Stomach (tissue), 9 donors: ENCODE data around the gene SLC27A6. TPM values are rescaled to one million over a fixed set of nuclear protein-coding genes. Genes with fewer than 3 reads are reported as not detected.

Experiments used
- DNase-seq, 2 donors: peaks; one replicate each; pipeline versions ENCODE4 v3.0.0 to v3.0.0-alpha.2; 2013 to 2019
- H3K27ac ChIP-seq, 5 donors: fragments of 200-600 bp in 4 of 5; sonication (generic) in 4 of 5; one replicate each; pipeline ENCODE4 v1.5.1; 2013 to 2019; ENCODE audit warnings: mild to moderate bottlenecking in 1 of 5, moderate library complexity in 1 of 5
- H3K27me3 ChIP-seq, 3 donors: fragments of 200-600 bp; sonication (generic); one replicate each; pipeline ENCODE4 v1.5.1; 2017 to 2019; ENCODE audit warnings: mixed run types in 1 of 3
- H3K36me3 ChIP-seq, 4 donors: fragments of 200-600 bp; sonication (generic); 1 replicate in 3 of 4; 2 replicates in 1 of 4; pipeline ENCODE4 v1.5.1; 2016 to 2019
- H3K4me1 ChIP-seq, 4 donors: fragments of 200-600 bp; sonication (generic); one replicate each; pipeline ENCODE4 v1.5.1; 2016 to 2019
- H3K4me3 ChIP-seq, 4 donors: fragments of 200-600 bp; sonication (generic) in 3 of 4; one replicate each; pipeline ENCODE4 v1.5.1; 2016 to 2019; ENCODE audit warnings: mild to moderate bottlenecking in 1 of 4
- H3K9me3 ChIP-seq, 4 donors: fragments of 200-600 bp; sonication (generic); one replicate each; pipeline ENCODE4 v1.5.1; 2016 to 2019
- CTCF ChIP-seq, 7 experiments: fragments of 450-650 bp in 4 of 7; fragments of 200-600 bp in 3 of 7; sonication (generic) in 3 of 7; IDR thresholded peaks; one replicate each; pipeline ENCODE4 v1.5.1; 2016 to 2019; ENCODE audit warnings: antibody characterized with exemption in 7 of 7, control low read depth in 2 of 7, mild to moderate bottlenecking in 1 of 7
- EP300 ChIP-seq: sonication (generic); formaldehyde crosslinking; IDR thresholded peaks from one replicate; pipeline ENCODE4 v1.6.1; 2017; ENCODE audit warnings: antibody characterized with exemption
- POLR2A ChIP-seq, 4 donors: fragments of 450-650 bp; IDR thresholded peaks; one replicate each; pipeline ENCODE4 v1.6.1; 2016; ENCODE audit warnings: antibody characterized with exemption in 4 of 4, control low read depth in 2 of 4, mild to moderate bottlenecking in 1 of 4, moderate library complexity in 1 of 4
- POLR2AphosphoS5 ChIP-seq, 3 donors: sonication (generic); formaldehyde crosslinking; IDR thresholded peaks; one replicate each; pipeline ENCODE4 v1.6.1; 2016; ENCODE audit warnings: antibody characterized with exemption in 3 of 3
- WGBS, 5 donors: extraction: QIAGEN DNeasy Blood & Tissue Kit in 3 of 5; methylation state at CpG; one replicate each; pipeline versions ENCODE4 v1.1.5 to v1.1.7; 2013 to 2018; 5-methylcytosine and 5-hydroxymethylcytosine counted together
- intact Hi-C: fragments of 100-400 bp; cut with DNase I; formaldehyde crosslinking; loops from one replicate; pipeline ENCODE4 v1.15.1; 2023; ENCODE audit warnings: low total_unique reads
- polyA plus RNA-seq, 3 donors: library from polyadenylated mRNA; stranded (reverse); fragments of 200-250 nt; gene quantifications; one replicate each; pipeline ENCODE4 v1.2.3, GENCODE V29; 2013
- total RNA-seq, 5 donors: library from RNA; depleted of rRNA; stranded (reverse); fragments of >200 nt; gene quantifications; one replicate each; pipeline versions ENCODE4 v1.1.0 to v1.2.3, GENCODE V29; 2014 to 2016
- donor health status: healthy with polysubstance abuse.
- donor health status: Bipolar disorder and iron deficiency.
- donor health status: healthy.

Gene SLC27A6
- total and polyA plus RNA-seq, 8 donors: 1.6 to 2.8 (median 2.3) TPM; not detected in 5

GRCh38 chr5:129078247-129078646 is 113.0 kb downstream of the SLC27A6 start:
- DNase-seq: no peak
- intact Hi-C loops: no loop called here
- H3K4me3 ChIP-seq: no peak overlapping the region
- no peaks in the 10 kb centered on the region for H3K36me3 ChIP-seq
- WGBS, 5 donors: 33 to 56% (median 47%) methylated on average over 1 of the region's 1 CpG
- TF ChIP-seq POLR2AphosphoS5 (IDR thresholded peaks at IDR 0.05): no peak
- no peak for TF ChIP-seq POLR2A (IDR thresholded peaks at IDR 0.05)
- no peak for TF ChIP-seq CTCF (IDR thresholded peaks at IDR 0.05)
- no peak for TF ChIP-seq EP300
- no peaks in the 10 kb centered on the region for H3K27me3 ChIP-seq
- no peaks in the 10 kb centered on the region for H3K4me1 ChIP-seq
- no peak overlapping the region for H3K27ac ChIP-seq
- no peaks in the 10 kb centered on the region for H3K9me3 ChIP-seq

- TF ChIP-seq POLR2AphosphoS5 (IDR thresholded peaks at IDR 0.05) (no peak), EP300 (no peak), POLR2A (IDR thresholded peaks at IDR 0.05) (no peak), CTCF (IDR thresholded peaks at IDR 0.05) (no peak)
- intact Hi-C loops: no loop called here
- 57 to 81% (median 64%) methylated on average over 3 of the region's 3 CpGs for WGBS, 5 donors
- no peaks in the 10 kb centered on the region for H3K9me3 ChIP-seq
- no peaks in the 10 kb centered on the region for H3K4me1 ChIP-seq
- H3K36me3 ChIP-seq: no peaks in the 10 kb centered on the region
- H3K4me3 ChIP-seq: no peak overlapping the region
- no peak overlapping the region for H3K27ac ChIP-seq
- no peaks in the 10 kb centered on the region for H3K27me3 ChIP-seq
- DNase-seq: no peak
Measured at GRCh38 chr5:129078660-129079059, 113.4 kb downstream of the SLC27A6 start.

- Histone ChIP-seq H3K4me3 (no peak overlapping the region), H3K27ac (no peak overlapping the region), H3K4me1 (no peaks in the 10 kb centered on the region), H3K9me3 (no peaks in the 10 kb centered on the region), H3K36me3 (no peaks in the 10 kb centered on the region), H3K27me3 (no peaks in the 10 kb centered on the region)
- TF ChIP-seq CTCF (IDR thresholded peaks at IDR 0.05): no peak
- no peak for TF ChIP-seq POLR2A (IDR thresholded peaks at IDR 0.05)
- no peak for TF ChIP-seq EP300
- no peak for TF ChIP-seq POLR2AphosphoS5 (IDR thresholded peaks at IDR 0.05)
- DNase-seq: no peak
- intact Hi-C loops: no loop called here
Measured at GRCh38 chr5:129079496-129079895, 114.2 kb downstream of the SLC27A6 start.

GRCh38 chr5:129080766-129081165 is 115.5 kb downstream of the SLC27A6 start:
- no peak overlapping the region for H3K4me3 ChIP-seq
- TF ChIP-seq EP300 (no peak), CTCF (IDR thresholded peaks at IDR 0.05) (no peak), POLR2A (IDR thresholded peaks at IDR 0.05) (no peak), POLR2AphosphoS5 (IDR thresholded peaks at IDR 0.05) (no peak)
- H3K4me1 ChIP-seq: no peaks in the 10 kb centered on the region
- intact Hi-C loops: no loop called here
- no peaks in the 10 kb centered on the region for H3K9me3 ChIP-seq
- WGBS, 5 donors: 67 to 82% (median 73%) methylated on average over 7 of the region's 7 CpGs
- no peaks in the 10 kb centered on the region for H3K36me3 ChIP-seq
- no peaks in the 10 kb centered on the region for H3K27me3 ChIP-seq
- no peak overlapping the region for H3K27ac ChIP-seq
- DNase-seq: no peak
